H54 (cell line): Measurements from ENCODE around the gene PPP4R2.

ENCODE experiments used
- DNase-seq: peaks from one replicate; pipeline ENCODE4 v3.0.0; 2011; ENCODE audit warnings: low spot score, mixed read lengths; ENCODE audit not compliant: insufficient read length
- FAIRE-seq: peaks from 3 replicates; lab custom pipeline; 2011; peaks lifted over from hg19 to GRCh38; lab: Jason Lieb, UNC
- POLR2A ChIP-seq: IDR thresholded peaks from 2 replicates; pipeline ENCODE4 v1.6.1; 2011; ENCODE audit warnings: low read depth, mild to moderate bottlenecking, low read length

Gene PPP4R2

DNA sequence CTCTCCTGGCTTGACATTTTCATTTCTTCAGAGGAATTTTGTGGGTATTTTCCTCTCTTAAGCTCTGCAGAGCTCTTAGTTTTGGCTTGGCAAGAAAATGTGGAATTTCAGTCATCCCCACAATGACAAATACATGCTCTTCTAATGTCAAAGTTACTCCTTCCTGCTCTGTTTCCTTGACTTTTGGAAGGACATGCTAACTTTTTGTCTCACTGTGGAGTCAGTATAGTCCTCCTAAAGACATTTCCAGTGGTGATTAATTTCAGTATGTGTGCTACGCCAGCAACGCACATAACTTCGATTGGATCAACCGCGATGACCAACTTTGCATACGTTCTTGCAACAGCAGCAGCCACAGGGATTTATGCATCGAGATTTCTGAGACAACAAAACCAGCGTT is 78.2 kb downstream of the PPP4R2 start:
- FAIRE-seq (no peak), DNase-seq (no peak)
- no peak for TF ChIP-seq POLR2A

DNA sequence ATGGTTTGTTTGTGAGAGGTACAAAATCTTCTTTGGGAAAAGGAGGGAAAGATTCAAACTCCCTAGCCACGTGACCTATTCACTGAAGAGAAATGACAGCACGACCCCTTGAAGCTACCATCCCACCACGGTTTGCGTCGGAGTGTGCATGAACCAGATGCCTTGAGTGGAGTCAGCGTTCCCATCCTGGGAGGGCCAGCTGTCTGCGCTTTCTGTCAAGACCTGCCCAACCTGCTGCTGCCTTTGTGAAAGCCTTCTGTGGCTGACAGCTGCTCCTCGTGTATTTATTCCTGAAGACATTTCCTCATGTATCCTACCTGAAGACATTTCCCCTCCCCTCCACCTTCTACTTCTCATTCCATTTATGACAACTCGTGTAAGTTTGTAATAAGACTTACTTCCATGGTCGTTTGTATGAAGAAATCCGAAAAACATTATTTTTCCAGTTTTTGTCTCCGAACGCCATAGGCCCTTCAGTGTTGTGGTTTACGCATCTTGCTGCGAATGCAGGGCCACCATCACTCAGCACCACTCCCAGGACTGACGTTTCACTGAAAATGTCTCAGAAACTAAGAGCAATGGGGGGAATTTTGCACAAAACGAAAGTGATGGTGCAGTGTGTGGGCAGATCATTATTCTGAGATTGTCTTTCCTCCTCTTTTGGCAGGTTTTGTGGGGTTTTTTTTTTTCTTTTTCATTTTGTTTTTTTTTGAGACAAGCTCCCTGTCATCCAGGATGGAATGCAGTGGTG is 83.8 kb downstream of the PPP4R2 start:
- FAIRE-seq: no peak
- no peak for TF ChIP-seq POLR2A
- DNase-seq: no peak

DNA sequence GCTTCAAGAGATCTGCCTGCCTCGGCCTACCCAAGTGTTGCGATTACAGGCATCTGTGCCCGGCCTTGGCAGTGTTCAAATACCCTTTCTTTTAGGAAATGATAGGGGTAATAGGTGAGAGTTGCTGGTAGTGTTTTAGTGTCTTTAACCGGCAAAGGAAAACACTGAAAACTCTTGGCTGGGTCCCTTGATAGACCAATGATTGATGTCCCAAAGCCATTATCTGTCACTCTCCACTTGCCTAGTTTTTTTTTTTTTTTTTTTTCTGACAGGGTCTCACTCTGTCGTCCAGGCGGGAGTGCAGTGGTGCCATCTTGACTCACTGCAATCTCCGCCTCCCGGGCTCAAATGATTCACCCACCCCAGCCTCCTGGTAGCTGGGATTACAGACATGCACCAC is 84.5 kb downstream of the PPP4R2 start:
- DNase-seq: no peak
- no peak for TF ChIP-seq POLR2A
- no peak for FAIRE-seq

DNA sequence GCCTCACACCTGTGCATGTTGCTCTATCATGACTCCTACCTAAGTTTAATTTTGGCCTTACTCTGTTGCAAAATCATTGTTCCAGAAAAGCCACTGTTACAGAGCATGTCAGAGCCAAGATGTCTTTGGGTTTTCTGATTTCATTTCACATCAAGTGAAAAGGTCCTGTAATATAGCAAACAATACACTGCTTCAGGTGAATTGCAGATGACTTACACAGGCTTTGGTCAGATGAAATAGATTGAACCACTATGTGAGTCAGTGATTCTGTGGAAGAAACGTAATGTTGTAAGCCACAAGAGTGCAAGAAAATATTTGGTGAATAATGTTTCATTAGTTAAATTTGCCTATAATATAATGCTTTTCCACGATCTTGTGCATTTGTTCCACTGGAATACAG is 87.6 kb downstream of the PPP4R2 start:
- no peak for DNase-seq
- no peak for FAIRE-seq
- no peak for TF ChIP-seq POLR2A

DNA sequence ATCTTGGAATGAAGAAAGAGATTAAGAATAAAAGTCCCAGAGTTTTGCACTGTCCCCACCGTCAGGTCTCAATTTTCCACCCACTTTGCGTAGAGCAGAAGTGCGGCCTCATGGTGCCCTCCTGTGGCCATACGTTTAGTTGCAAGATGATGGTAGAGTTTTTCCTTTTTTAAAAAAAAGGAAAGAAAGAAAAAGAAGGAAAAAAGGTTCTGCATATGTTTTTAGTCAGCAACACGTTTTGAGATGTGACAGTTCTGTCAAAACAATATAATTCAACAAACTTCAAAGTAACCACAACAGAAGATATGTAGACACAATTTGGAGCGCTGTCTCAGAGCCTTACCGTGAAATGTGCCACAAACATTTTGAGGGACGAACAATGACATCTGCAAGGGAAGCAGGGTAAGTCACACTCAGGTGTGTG is 89.5 kb downstream of the PPP4R2 start:
- FAIRE-seq (peak; percentile 53), DNase-seq (no peak)
- no peak for TF ChIP-seq POLR2A

DNA sequence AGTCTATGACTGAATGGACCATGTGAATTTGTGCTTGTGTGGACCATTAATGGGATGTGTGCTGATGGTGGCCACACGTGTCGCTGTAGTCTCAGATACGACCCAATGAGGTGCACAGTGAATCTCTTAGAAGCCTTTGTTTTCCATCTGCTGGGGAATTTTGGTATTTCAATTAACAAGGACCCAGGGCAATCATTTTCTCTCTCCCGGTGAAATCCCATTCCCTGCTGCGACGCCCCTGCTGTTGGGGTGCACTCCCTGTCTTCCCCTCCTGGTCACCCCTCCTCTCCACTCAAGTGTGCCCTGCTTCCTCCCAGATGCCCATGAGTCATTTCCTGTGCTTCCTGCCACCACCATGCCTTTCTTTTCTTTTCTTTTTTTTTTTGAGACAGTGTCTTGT is 97.5 kb downstream of the PPP4R2 start:
- no peak for TF ChIP-seq POLR2A
- DNase-seq: peak; percentile 61
- no peak for FAIRE-seq

DNA sequence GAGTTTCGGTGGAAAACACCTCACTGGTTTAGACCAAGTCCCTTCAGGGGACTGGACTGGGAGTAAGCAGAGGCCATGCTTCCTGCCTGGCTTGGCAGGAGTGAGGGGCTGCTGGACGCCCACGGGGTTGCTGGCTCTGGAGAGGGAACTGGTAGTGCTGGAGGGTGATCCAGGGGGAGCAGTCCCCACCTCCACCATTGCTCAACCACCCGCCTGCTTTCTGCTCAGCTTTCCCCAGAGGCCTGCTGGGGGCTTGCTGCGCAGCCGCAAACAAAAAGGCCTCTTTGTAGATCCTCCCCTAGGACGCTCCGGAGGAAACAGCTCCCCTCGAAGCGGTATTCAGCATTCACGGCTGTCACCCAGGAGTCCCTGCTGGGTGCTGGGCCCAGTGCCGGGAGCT is 98.3 kb downstream of the PPP4R2 start:
- TF ChIP-seq POLR2A: no peak
- no peak for FAIRE-seq
- DNase-seq: no peak

DNA sequence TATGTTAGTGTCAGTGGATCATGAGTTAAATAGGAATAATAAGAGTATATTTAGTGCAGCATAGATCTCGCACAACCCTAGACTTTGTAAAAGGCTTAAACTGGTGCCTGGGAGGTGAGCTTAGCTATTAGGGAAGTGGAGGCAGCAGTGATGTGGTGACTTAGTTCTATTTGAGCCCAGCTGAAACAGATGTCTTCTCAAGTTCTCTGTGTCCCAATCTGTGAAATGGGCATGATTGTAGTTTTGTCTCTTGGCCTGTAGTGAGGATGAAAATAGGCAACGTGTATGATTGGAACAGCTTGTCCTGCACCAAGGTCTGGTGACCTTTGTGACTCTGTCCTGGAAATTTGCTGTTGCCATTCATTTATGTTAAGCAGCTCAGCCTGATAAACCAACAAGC is 99.6 kb downstream of the PPP4R2 start:
- DNase-seq (no peak), FAIRE-seq (no peak)
- TF ChIP-seq POLR2A: no peak

DNA sequence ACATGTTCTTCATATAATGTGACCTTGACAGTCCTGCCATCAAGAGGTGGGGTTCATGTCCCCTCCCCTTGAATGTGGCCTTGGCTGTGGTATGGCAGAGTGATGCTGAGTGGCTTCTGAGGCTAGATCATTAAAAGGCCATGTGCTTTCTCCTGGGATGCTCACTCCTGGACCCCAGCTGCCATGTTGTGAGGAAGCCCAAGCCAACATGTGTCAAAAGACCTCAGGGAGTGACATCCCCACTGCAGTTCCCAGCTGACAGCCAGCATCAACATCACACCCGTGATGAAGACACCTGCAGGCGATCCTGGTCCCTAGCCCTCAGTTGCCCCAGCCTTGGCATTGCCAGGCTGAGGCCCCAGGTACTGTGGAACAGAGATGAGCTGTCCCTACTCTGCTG is 101.4 kb downstream of the PPP4R2 start:
- FAIRE-seq (no peak), DNase-seq (no peak)
- no peak for TF ChIP-seq POLR2A

DNA sequence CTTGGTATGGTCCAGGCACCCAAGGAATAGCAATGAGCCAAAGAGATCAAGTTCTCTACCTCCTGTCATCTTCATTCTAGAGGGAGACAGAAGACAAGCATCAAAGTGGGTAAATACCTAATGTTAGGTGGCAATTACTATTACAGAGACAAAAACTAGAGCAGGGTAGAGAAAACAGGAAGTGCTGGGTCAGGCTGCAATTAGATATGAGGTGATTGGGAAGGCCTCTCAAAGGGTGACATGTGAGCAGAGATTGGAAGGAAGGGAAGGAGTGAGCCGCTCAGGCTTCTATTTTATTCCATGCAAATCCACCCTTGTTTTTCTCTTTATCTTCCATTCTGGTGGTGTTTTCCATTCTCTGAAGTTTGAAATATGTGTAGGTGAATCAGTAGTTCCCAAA is 102.3 kb downstream of the PPP4R2 start:
- no peak for DNase-seq
- no peak for FAIRE-seq

DNA sequence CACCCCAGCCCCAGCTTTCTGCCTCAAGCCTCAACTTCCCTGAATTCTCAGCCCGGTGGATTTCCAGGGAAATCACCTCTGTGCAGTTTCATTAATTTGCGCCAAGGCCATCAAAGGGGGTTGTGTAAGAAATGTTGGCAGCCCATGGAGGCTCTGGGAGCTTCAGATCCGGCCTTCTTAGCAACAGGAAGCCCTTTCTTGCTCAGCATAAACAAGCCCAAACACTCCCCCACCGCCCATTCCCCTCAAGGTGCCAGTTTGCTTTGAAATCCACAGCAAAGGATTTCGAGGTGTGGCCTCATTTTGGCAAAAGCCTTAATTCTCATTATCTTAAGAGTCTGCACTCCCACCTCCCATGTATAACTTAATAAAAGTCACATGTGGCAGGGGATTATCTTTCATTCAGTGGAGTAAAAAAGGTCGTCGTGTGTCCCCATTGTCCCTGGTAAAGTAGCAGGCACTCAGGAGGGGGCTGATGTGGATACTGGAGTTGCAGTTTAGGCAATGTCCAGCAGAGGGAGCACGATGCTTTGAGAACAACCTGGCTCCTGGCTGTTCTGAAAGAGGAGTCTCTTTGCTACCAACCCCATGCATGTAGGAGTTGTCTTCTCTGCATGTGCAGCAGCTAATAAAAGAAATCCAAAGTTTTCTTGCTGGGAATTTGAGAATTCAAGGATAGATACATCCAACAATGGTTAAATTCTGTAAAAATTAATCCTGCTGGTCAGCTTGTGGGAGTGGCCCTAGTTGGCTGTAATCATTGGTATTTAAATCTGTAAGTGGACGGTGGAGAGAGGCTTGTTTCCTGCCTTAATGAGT is 104.3 kb downstream of the PPP4R2 start:
- no peak for TF ChIP-seq POLR2A
- FAIRE-seq (peak; percentile 64), DNase-seq (peak; percentile 80)

More for the DNA sequence above, 102.3 kb downstream of the PPP4R2 start:
- no peak for TF ChIP-seq POLR2A

DNA sequence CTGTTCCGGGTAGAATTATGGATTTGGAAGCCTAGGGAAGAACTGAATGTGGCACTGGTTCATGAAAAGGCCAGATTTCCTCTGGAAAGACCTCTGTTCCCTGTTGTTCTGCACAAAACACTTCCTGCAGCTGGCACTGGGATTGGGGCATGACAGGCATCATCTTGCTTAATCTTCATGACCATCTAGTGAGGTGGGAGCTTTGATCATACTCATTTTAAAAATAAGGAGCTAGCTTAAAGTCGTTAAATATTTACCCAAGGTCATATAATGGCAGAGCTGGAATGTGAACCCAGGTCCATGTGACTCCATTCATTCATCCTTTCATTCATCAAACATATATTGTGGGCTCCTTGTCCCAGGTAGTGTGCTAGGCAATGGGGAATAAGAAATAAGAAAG is 105.3 kb downstream of the PPP4R2 start:
- no peak for DNase-seq
- no peak for TF ChIP-seq POLR2A
- FAIRE-seq: no peak

DNA sequence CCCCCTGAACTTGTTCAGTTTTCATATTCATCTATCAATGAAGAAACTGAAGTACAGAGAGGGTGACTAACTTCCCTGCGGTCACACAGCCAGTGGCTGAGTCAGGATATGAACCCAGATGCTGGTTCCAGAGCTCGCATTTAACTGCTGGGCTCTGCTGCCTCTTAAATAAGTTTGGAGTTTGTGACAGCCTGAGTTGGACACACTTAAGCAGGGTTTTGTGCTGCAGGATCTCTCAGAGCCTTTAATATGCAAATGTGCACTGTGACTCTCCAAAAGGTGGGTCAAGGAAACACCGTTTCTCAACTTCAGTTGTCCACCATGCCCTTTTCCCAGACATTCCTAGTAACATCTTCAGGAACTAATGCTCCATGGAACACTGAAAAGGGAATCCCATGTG is 110.6 kb downstream of the PPP4R2 start:
- DNase-seq: no peak
- FAIRE-seq: no peak
- no peak for TF ChIP-seq POLR2A

DNA sequence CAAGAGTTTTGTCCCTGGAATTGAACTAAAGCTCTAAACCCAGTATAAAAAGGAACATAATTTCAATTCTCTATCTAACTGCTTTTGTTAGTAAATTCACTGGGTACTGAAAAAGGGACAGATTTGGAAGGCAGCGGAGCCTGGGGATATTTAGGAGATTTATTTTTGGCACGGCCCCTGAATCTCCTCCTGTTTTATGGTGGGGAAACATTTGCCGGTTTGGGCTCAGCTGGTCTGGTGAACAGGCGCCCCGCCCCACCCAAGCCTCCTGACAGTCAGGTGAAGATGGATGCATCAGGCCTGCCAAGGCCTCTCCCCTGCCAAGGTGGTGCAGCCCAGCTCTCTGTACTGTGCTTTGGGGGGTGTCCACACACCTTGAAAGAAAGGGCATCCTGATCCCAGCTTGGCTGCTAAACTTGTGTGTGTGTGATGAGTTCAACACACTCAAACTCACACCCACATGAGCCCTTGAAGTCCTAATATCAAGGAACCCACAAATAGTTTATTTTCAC is 111.1 kb downstream of the PPP4R2 start:
- DNase-seq (no peak), FAIRE-seq (no peak)
- TF ChIP-seq POLR2A: no peak
